GM12878 (cell line): Measurements from ENCODE around the gene FCRLA. TPM values are rescaled to one million over a fixed set of nuclear protein-coding genes. Genes with fewer than 3 reads are reported as not detected.
A peak's percentile ranks its signal among the peaks of the same experiment; 100 is the strongest.

Experiments used
- ATAC-seq: fragments of 200-7000 bp; cut with Tn5 transposase; 3 replicates; pipeline ENCODE4 v1.9.1; 2020; ENCODE audit warnings: mild to moderate bottlenecking, moderate library complexity
- BruUV-seq: library from RNA; stranded (reverse); fragments of 400-500 nt; replicated peaks from 2 replicates; lab custom pipeline; 2021; lab: Mats Ljungman, UMichigan
- CTCF ChIA-PET: fragments of 300-600 bp; sonication (Branson Sonifier 250); formaldehyde crosslinking; extraction: SDS; loops from one replicate; lab custom pipeline; 2021; ENCODE audit warnings: inconsistent platforms; lab: Yijun Ruan, JAX
- POLR2A ChIA-PET: fragments of 350-600 bp; formaldehyde crosslinking; extraction: SDS; loops from one replicate; lab custom pipeline; 2021; ENCODE audit warnings: inconsistent platforms; lab: Charles Lee
- RAD21 ChIA-PET: fragments of 300-600 bp; sonication (Branson Sonifier 250); formaldehyde crosslinking; loops from one replicate; lab custom pipeline; 2023; ENCODE audit warnings: antibody characterized with exemption; ENCODE audit not compliant: unreplicated experiment; lab: Charles Lee
- SMC1A ChIA-PET: fragments of 300-600 bp; sonication (Branson Sonifier 250); formaldehyde crosslinking; loops from one replicate; lab custom pipeline; 2023; ENCODE audit not compliant: unreplicated experiment, uncharacterized antibody; lab: Charles Lee
- DNase-seq: peaks from one replicate; pipeline ENCODE4 v3.0.0-alpha.2; 2011; ENCODE audit warnings: low read depth, low spot score
- FAIRE-seq: peaks from 3 replicates; lab custom pipeline; 2011; peaks lifted over from hg19 to GRCh38; lab: Jason Lieb, UNC
- H2AFZ ChIP-seq: 2 replicates; pipeline ENCODE4 v1.6.0; 2011; ENCODE audit warnings: low read depth, low read length, control low read depth; ENCODE audit not compliant: control insufficient read depth
- H3K27ac ChIP-seq: 2 replicates; pipeline ENCODE4 v1.5.1; 2011; ENCODE audit warnings: control low read depth; ENCODE audit not compliant: control insufficient read depth, insufficient read depth
- H3K27me3 ChIP-seq, 2 experiments: replicated peaks in 1 of 2; 2 replicates each; pipeline versions ENCODE4 v1.6.0 to v1.6.1; 2011; ENCODE audit warnings: low read length in 1 of 2; ENCODE audit not compliant: control insufficient read depth in 2 of 2, insufficient read depth in 2 of 2
- H3K36me3 ChIP-seq, 2 experiments: 2 replicates each; pipeline ENCODE4 v1.5.1; 2011; ENCODE audit warnings: low read length in 1 of 2; ENCODE audit not compliant: control insufficient read depth in 2 of 2, insufficient read depth in 2 of 2
- H3K4me1 ChIP-seq: 2 replicates; pipeline ENCODE4 v1.6.1; 2011; ENCODE audit warnings: mild to moderate bottlenecking, low read length, moderate library complexity, mixed read lengths; ENCODE audit not compliant: control insufficient read depth, insufficient read depth
- H3K4me2 ChIP-seq: 2 replicates; pipeline ENCODE4 v1.6.0; 2011; ENCODE audit warnings: control low read depth; ENCODE audit not compliant: control insufficient read depth, insufficient read depth
- H3K4me3 ChIP-seq: fragments of 200-600 bp; sonication (generic); 2 replicates; pipeline ENCODE4 v1.5.1; 2016
- H3K79me2 ChIP-seq: 2 replicates; pipeline ENCODE4 v1.6.0; 2011; ENCODE audit warnings: low read length; ENCODE audit not compliant: control insufficient read depth, insufficient read depth
- H3K9ac ChIP-seq: 2 replicates; pipeline ENCODE4 v1.8.0; 2011; ENCODE audit warnings: low read length, control low read depth, mixed read lengths; ENCODE audit not compliant: control insufficient read depth, insufficient read depth
- H3K9me3 ChIP-seq: replicated peaks from 3 replicates; pipeline ENCODE4 v1.5.1; 2011; ENCODE audit warnings: mild to moderate bottlenecking, low read length; ENCODE audit not compliant: control insufficient read depth, insufficient read depth
- H4K20me1 ChIP-seq: 2 replicates; pipeline ENCODE4 v1.6.0; 2011; ENCODE audit not compliant: control insufficient read depth, insufficient read depth
- BACH1 ChIP-seq: fragments of 450-650 bp; IDR thresholded peaks from 2 replicates; pipeline ENCODE4 v1.6.1; 2017; ENCODE audit warnings: mild to moderate bottlenecking, borderline replicate concordance
- EP300 ChIP-seq, 2 experiments: fragments of 150-350 bp in 1 of 2; IDR thresholded peaks; 2 replicates each; pipeline ENCODE4 v1.6.1; 2011 to 2012; ENCODE audit warnings: low read depth in 2 of 2, low read length in 2 of 2, borderline replicate concordance in 1 of 2, improper control_type of control experiment in 1 of 2, inconsistent platforms in 1 of 2; ENCODE audit not compliant: control insufficient read depth in 1 of 2
- NR2C1 ChIP-seq: fragments of 450-650 bp; IDR thresholded peaks from 2 replicates; pipeline ENCODE4 v1.6.1; 2017; ENCODE audit warnings: antibody characterized with exemption, mild to moderate bottlenecking, moderate library complexity
- SMAD5 ChIP-seq: IDR thresholded peaks from 2 replicates; pipeline ENCODE4 v1.6.1; 2016; ENCODE audit warnings: antibody characterized with exemption, low read depth
- WGBS: methylation state at CpG from one replicate; pipeline ENCODE4 v1.1.6; 2016; ENCODE audit warnings: low lambda C conversion rate; ENCODE audit not compliant: insufficient replicate concordance, insufficient coverage; ENCODE audit errors: missing lambda C conversion rate; 5-methylcytosine and 5-hydroxymethylcytosine counted together
- in situ Hi-C: fragments of 300-500 bp; cut with MboI; formaldehyde crosslinking; loops from 9 replicates; pipeline ENCODE4 v1.14.3; 2018; ENCODE audit warnings: mixed read lengths
- intact Hi-C: fragments of 100-400 bp; cut with micrococcal nuclease; formaldehyde crosslinking; loops from one replicate; pipeline ENCODE4 v1.14.2; 2022; ENCODE audit not compliant: unreplicated experiment
- polyA plus RNA-seq, 11 experiments: library from polyadenylated mRNA; depleted of rRNA in 4 of 11; unstranded in 6 of 11; stranded (reverse) in 5 of 11; fragments of >200 nt; fragmentation: Nextera tagmentation in 4 of 11; fragmentation: Illumina TruSeq in 1 of 11; extraction: Ambion mirVana in 4 of 11; extraction: Trizol in 1 of 11; gene quantifications; 1 replicate in 1 of 11; 2 replicates in 10 of 11; pipeline versions ENCODE4 v1.2.1 to v1.2.3, GENCODE V29; 2011 to 2016; ENCODE audit warnings: inconsistent platforms in 2 of 11, missing spikeins in 2 of 11, low read depth in 1 of 11
- total RNA-seq, 4 experiments: library from RNA; depleted of rRNA in 3 of 4; stranded (reverse); fragments of >200 nt in 3 of 4; fragmentation: Illumina TruSeq in 1 of 4; extraction: Trizol in 1 of 4; gene quantifications; 2 replicates each; pipeline versions ENCODE4 v1.2.1 to v1.2.3, GENCODE V29; 2013 to 2021
- TF ChIP-seq, protein P1 (sequence below): IDR thresholded peaks from 2 replicates; pipeline ENCODE4 v1.6.1; 2012; ENCODE audit warnings: improper control_type of control experiment, low read depth, low read length; ENCODE audit not compliant: insufficient replicate concordance
- TF ChIP-seq, protein P2 (sequence below): fragments of 450-650 bp; IDR thresholded peaks from 2 replicates; pipeline ENCODE4 v1.6.1; 2017; ENCODE audit warnings: mild to moderate bottlenecking, low read depth, inconsistent platforms; ENCODE audit not compliant: poor library complexity, severe bottlenecking
- TF ChIP-seq, protein P3 (sequence below): fragments of 450-650 bp; IDR thresholded peaks from 2 replicates; pipeline ENCODE4 v1.6.1; 2017; ENCODE audit warnings: mild to moderate bottlenecking

FCRLA gene
- total and polyA plus RNA-seq, 10 of the 15 experiments (the other 5 are each of a cell fraction or from before 2014, with no cell fraction given): 130 to 714 (median 374) TPM

DNA sequence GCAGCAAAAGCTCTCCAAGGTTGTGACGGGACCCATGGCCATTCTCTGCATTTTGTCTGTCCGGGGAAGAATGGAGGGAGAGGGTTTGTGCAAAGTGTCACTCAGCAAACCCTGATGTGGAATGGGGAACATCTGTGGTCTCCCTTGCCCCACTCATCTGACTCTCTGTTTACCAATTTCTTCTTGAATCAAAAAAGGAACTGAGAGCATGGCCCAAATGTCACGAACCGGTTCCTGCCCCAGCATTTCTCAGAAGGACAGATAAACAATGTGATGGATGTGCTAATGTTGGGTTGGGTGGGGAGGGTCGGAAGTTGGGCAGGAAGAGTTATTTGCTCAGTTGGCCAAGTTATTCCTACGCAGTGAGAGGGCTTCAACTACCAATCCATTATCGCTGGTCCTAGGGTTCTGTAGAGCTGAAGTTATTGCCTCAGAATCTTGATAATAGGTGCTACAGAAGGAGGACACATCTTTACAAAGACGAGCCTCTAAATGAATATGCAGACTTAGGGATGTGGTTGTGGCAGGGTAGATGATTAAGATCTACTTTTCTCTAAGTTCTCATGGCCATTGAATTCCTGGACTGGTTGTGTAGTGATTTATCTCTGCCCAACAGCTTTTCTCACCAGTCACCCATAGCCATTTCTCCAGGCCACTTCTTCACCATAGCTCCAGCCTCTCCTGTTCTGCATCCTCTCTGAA lies 33.0 kb downstream of the FCRLA start (continued):
- TF ChIP-seq, protein P1, sequence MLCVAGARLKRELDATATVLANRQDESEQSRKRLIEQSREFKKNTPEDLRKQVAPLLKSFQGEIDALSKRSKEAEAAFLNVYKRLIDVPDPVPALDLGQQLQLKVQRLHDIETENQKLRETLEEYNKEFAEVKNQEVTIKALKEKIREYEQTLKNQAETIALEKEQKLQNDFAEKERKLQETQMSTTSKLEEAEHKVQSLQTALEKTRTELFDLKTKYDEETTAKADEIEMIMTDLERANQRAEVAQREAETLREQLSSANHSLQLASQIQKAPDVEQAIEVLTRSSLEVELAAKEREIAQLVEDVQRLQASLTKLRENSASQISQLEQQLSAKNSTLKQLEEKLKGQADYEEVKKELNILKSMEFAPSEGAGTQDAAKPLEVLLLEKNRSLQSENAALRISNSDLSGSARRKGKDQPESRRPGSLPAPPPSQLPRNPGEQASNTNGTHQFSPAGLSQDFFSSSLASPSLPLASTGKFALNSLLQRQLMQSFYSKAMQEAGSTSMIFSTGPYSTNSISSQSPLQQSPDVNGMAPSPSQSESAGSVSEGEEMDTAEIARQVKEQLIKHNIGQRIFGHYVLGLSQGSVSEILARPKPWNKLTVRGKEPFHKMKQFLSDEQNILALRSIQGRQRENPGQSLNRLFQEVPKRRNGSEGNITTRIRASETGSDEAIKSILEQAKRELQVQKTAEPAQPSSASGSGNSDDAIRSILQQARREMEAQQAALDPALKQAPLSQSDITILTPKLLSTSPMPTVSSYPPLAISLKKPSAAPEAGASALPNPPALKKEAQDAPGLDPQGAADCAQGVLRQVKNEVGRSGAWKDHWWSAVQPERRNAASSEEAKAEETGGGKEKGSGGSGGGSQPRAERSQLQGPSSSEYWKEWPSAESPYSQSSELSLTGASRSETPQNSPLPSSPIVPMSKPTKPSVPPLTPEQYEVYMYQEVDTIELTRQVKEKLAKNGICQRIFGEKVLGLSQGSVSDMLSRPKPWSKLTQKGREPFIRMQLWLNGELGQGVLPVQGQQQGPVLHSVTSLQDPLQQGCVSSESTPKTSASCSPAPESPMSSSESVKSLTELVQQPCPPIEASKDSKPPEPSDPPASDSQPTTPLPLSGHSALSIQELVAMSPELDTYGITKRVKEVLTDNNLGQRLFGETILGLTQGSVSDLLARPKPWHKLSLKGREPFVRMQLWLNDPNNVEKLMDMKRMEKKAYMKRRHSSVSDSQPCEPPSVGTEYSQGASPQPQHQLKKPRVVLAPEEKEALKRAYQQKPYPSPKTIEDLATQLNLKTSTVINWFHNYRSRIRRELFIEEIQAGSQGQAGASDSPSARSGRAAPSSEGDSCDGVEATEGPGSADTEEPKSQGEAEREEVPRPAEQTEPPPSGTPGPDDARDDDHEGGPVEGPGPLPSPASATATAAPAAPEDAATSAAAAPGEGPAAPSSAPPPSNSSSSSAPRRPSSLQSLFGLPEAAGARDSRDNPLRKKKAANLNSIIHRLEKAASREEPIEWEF: peak; percentile 17
- peak; percentile 25; the same call in 1 of the 2 replicates for TF ChIP-seq BACH1

DNA sequence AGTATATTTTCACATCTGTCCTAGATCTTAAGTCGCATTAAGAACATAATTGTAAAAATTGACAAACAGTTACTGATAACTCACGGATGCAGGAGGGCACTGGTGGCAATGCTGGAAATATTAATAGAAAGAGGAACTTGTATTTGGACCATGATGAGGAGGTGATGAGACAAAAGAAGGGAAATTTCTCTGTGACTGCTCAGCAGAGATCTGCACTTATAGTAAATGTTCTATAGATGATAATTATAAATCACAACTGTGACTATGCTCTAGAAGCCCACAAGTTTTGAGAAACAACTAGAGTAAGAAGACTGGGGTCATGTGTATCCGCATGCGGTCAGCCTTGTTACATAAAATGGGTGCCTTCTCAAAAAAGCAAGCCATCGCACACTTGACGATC lies 33.9 kb downstream of the FCRLA start:
- CTCF ChIA-PET: interaction anchor here (0.8 to 16.4 kb wide), 23 partner anchors 8 to 549 kb away, joined by 3 to 262 read pairs (median 6); partner anchors contain the start of genes DUSP12, FCGR2A and FCRLA
- POLR2A ChIA-PET: no interaction called here
- ATAC-seq: no peak
- BruUV-seq: no TSS peak
- Histone ChIP-seq H3K9ac (no peak overlapping the region), H2AFZ (peak overlapping the region; percentile 16; the same call in 1 of the 2 replicates), H3K79me2 (no peaks in the 10 kb centered on the region), H3K9me3 (no peaks in the 10 kb centered on the region), H3K4me1 (peaks cover 68% of the 10 kb centered on the region), H3K4me2 (0 out of 2 replicates have a peak overlapping the region, but pooled peaks have one; percentile 9), H3K27ac (peak overlapping the region; percentile 83), H3K4me3 (no peak overlapping the region), H3K36me3 (no peaks in the 10 kb centered on the region), H4K20me1 (no peaks in the 10 kb centered on the region), H3K27me3 (no peaks in the 10 kb centered on the region)
- RAD21 ChIA-PET: interaction anchor here (0.6 to 6.4 kb wide), 18 partner anchors 8 to 514 kb away, joined by 3 to 85 read pairs (median 7); partner anchors contain the start of genes DUSP12 and TOMM40L
- SMC1A ChIA-PET: interaction anchor here (0.8 to 9.7 kb wide), 16 partner anchors 11 to 743 kb away, joined by 3 to 97 read pairs (median 6); partner anchors contain the start of gene FCRLA
- in situ Hi-C loops (loop anchor here (10.0 kb wide), 2 partner anchors 256 to 546 kb away; partner anchors contain the start of gene ADAMTS4), intact Hi-C loops (loop anchor here (1.0 to 10.0 kb wide), 3 partner anchors 196 to 346 kb away; partner anchors contain the start of gene FCGR3A)
- DNase-seq: no peak
- FAIRE-seq: no peak
- WGBS: 24% methylated on average over 6 of the region's 6 CpGs
- TF ChIP-seq EP300 (IDR thresholded peaks at IDR 0.05; ENCODE audit: borderline replicate concordance in 1 of 2, control insufficient read depth in 1 of 2, low read depth in 2 of 2, low read length in 2 of 2): no peak
- TF ChIP-seq, protein P2, sequence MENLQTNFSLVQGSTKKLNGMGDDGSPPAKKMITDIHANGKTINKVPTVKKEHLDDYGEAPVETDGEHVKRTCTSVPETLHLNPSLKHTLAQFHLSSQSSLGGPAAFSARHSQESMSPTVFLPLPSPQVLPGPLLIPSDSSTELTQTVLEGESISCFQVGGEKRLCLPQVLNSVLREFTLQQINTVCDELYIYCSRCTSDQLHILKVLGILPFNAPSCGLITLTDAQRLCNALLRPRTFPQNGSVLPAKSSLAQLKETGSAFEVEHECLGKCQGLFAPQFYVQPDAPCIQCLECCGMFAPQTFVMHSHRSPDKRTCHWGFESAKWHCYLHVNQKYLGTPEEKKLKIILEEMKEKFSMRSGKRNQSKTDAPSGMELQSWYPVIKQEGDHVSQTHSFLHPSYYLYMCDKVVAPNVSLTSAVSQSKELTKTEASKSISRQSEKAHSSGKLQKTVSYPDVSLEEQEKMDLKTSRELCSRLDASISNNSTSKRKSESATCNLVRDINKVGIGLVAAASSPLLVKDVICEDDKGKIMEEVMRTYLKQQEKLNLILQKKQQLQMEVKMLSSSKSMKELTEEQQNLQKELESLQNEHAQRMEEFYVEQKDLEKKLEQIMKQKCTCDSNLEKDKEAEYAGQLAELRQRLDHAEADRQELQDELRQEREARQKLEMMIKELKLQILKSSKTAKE: no peak
- TF ChIP-seq SMAD5: no peak
- TF ChIP-seq NR2C1: no peak
- TF ChIP-seq, protein P3, sequence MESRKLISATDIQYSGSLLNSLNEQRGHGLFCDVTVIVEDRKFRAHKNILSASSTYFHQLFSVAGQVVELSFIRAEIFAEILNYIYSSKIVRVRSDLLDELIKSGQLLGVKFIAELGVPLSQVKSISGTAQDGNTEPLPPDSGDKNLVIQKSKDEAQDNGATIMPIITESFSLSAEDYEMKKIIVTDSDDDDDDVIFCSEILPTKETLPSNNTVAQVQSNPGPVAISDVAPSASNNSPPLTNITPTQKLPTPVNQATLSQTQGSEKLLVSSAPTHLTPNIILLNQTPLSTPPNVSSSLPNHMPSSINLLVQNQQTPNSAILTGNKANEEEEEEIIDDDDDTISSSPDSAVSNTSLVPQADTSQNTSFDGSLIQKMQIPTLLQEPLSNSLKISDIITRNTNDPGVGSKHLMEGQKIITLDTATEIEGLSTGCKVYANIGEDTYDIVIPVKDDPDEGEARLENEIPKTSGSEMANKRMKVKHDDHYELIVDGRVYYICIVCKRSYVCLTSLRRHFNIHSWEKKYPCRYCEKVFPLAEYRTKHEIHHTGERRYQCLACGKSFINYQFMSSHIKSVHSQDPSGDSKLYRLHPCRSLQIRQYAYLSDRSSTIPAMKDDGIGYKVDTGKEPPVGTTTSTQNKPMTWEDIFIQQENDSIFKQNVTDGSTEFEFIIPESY: no peak
